NCI-H460 (cell line): ENCODE results near the gene SEZ6. TPM values are rescaled to one million over a fixed set of nuclear protein-coding genes. Genes with fewer than 3 reads are reported as not detected.

Source experiments
- DNase-seq: peaks from one replicate; pipeline ENCODE4 v3.0.0-alpha.2; 2016; ENCODE audit warnings: low read depth; ENCODE audit errors: extremely low read depth
- total RNA-seq: library from RNA; depleted of rRNA; stranded (reverse); fragments of >200 nt; shearing (Covaris generic); gene quantifications from 2 replicates; pipeline ENCODE4 v1.2.3, GENCODE V29; 2014

SEZ6 gene
- total RNA-seq, 1 experiment from 2014 or later = not detected

- DNase-seq = no peak
Observed at GRCh38 chr17:29036584-29036983, 30.8 kb upstream of the SEZ6 start.

- no peak for DNase-seq
Observed at GRCh38 chr17:29034510-29034909, 28.7 kb upstream of the SEZ6 start.

GRCh38 chr17:29032857-29033197 lies 27.0 kb upstream of the SEZ6 start:
- no peak for DNase-seq

- no peak for DNase-seq
Observed at GRCh38 chr17:29032013-29032856, 26.4 kb upstream of the SEZ6 start.

GRCh38 chr17:29031488-29031887 lies 25.7 kb upstream of the SEZ6 start:
- no peak for DNase-seq

GRCh38 chr17:29024316-29024952 lies 18.6 kb upstream of the SEZ6 start:
- DNase-seq = no peak

- no peak for DNase-seq
Observed at GRCh38 chr17:29022074-29022473, 16.2 kb upstream of the SEZ6 start.

- DNase-seq = no peak
Observed at GRCh38 chr17:29021226-29021625, 15.4 kb upstream of the SEZ6 start.

- no peak for DNase-seq
Observed at GRCh38 chr17:29020576-29020975, 14.7 kb upstream of the SEZ6 start.

- no peak for DNase-seq
Observed at GRCh38 chr17:29019475-29020181, 13.8 kb upstream of the SEZ6 start.

- DNase-seq = no peak
Observed at GRCh38 chr17:29018788-29019474, 13.1 kb upstream of the SEZ6 start.

GRCh38 chr17:29016345-29017210 lies 10.7 kb upstream of the SEZ6 start:
- DNase-seq = no peak

- DNase-seq = no peak
Observed at GRCh38 chr17:29014716-29015115, 8.9 kb upstream of the SEZ6 start.

GRCh38 chr17:29012535-29012934 lies 6.7 kb upstream of the SEZ6 start:
- no peak for DNase-seq

- no peak for DNase-seq
Observed at GRCh38 chr17:29010586-29010985, 4.8 kb upstream of the SEZ6 start.

GRCh38 chr17:29010129-29010528 lies 4.3 kb upstream of the SEZ6 start:
- no peak for DNase-seq

GRCh38 chr17:29008591-29008990 lies 2.8 kb upstream of the SEZ6 start:
- no peak for DNase-seq

GRCh38 chr17:29007860-29008455 lies 2.1 kb upstream of the SEZ6 start:
- DNase-seq = peak; percentile 6

GRCh38 chr17:29007456-29007855 lies 1.6 kb upstream of the SEZ6 start:
- DNase-seq = no peak
